Measurements from ENCODE around the gene TMSB4X.
"Not testable (repeated sequence)": the region's sequence is repeated elsewhere in the genome, so short reads cannot be mapped to it uniquely, and the experiment has no call there.

The TMSB4X gene

DNA sequence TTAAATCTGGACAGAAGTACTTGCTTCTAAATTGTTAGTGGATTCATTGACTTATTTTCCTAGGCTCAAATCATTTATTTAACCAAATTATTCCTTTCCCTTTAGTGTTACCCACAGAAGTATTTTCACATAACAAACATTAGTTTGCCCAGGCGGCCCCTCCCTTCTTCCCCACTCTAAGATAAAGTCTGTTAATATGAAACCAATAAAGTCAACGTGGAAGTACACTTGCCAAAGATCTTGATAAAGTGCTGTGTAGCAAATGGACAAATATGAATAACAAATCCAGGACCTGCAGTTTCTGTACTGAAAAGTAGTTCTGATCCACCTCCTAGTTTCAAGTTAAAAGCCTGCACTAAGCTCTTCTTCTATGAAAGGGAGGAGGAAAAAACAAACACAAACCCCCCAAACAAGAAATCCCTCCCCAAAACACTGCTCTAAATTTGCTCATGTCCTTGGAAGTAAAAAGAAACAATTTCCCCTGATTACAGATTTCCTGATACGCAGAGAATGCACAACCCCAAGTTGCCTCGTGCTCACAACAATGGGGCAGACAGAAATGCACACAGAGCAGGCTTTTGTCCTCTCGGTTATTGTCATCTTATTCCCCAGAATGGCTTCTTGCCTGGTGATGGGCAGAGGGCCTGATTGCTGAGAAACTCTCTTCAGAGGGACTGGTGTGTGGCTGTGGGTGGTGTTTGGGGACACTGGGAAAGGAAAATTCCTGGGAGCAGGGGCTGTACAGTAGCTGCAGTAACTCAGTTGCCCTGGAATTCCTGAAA, 23.2 kb downstream of the TMSB4X start:
- DNase-seq (ENCODE audit: low read depth in 2 of 2): no peak

DNA sequence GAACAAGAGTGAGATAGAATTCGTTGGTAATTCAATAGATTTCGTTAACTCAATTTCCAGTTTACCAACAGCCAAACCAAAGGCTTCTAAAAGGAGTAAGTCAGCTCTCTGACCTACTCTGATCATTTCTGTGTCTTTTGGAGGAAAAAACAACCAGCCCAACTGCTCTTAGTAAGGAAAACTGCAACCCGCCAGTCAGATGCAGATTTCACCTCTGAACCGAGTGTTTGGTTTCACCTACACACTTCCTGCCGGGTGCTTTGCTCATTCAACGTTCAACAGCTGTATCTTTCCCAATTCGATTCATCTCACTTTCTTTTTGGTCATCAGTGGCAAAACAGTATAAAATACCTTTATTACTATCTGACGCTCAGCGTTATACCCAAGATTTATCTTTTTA, 24.5 kb downstream of the TMSB4X start:
- DNase-seq (ENCODE audit: low read depth in 2 of 2): no peak

DNA sequence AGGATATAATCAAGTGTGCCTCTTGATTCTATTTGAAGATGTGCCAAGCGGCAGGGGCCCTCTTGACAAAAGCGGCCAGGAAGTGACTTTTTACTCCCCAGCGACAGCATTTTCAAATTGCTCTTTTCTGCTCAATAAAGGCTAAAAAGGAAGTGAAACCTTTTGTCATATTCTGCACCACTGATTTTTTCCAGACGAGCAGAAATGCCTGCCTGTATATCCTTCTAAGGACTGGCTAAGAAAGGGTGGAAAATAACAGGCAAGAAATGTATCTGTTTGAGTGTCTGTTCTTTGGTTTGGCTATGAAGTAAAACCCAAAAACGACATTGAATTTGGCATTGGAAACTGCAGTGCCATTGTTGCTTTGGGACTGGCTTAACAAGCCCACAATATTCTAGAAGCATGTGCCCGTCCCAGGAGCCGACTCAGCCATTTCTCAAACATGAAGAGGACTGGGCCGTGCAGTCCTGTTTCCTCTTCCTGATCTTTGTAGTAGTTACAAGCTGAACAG, 25.4 kb downstream of the TMSB4X start:
- no peak for DNase-seq (ENCODE audit: low read depth in 2 of 2)

DNA sequence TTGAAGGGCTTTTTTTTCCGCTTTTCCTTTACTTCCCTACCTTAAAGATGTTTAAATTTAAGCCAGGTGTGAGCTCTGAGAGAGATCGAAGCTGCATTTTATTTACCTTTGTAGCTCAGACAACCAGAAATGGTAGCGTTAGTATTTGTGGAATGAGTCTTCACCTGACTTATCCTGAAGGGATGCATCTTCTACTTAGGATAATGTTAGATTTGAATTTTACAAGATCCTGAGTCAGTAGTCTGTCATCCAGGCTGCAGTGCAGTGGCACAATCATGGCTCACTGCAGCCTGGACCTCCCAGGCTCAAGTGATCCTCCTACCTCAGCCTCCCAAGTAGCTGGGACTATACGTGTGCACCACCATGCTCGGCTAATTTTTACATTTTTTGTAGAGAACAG, 26.2 kb downstream of the TMSB4X start:
- DNase-seq (ENCODE audit: low read depth in 2 of 2): no peak

DNA sequence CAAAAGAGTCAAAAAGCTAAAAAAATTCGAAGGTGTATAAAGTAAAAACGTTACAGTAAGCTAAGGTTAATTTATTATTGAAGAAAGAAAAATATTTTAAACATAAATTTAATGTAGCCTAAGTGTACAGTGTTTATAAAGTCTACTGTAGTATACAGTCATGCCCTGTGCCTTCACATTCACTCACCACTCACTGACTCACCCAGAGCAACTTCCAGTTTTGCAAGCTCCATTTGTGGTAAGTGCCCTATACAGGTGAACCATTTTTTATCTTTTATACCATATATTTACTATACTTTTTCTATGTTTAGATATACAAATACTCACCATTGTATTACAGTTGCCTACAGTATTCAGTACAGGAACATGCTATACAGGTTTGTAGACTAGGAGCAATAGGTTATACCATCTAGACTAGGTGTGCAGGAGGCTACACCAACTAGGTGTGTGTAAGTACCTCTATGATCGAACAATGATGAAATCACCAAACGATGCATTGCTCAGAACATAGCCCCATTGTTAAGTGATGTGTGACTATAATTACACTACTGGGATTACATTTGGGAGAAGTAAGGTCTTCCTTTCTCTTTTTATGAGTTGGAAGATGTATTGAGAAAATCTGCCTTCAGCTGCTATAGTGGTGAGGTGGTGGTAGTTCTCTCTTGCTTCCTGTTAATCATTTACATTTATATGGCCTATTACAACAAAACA, 27.2 kb downstream of the TMSB4X start:
- no peak for DNase-seq (ENCODE audit: low read depth in 2 of 2)

DNA sequence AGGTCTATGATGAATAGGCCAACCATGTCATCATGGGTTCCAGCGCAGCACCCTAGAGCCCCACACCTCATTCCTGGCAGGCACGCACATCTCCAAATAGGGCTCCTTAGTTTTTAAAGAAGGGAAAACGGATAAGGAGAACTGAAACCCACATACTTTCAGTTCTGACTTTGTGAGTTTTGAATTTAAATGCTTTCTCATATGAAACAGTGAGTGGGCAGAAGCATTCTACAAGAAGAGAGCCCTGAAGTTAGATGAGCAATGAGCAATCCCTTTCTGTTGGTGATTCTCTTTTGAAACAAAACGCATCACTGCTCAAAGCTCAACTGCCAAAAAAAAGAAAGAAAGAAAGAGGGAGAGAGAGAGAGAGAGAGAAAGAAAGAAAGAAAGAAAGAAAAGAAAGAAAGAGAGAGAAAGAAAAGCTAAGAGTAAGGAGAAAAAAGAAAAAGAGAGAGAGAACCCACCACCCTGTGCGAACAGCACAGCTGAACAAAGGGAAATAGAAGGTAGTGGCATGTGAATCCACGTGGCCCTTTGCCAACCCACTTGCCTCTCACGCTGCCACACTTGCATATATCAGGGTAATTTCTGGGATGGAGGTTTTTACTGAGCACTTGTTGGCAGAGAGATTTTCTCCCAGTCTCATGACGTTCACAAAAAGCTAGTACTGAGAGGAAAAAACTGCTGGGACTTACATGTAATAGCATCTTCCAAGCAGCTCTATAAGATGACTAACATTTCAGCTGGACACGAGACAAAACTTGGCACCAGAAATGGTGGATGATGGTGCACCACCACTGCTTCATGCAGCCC, 31.0 kb downstream of the TMSB4X start:
- DNase-seq (ENCODE audit: low read depth in 2 of 2): no peak

DNA sequence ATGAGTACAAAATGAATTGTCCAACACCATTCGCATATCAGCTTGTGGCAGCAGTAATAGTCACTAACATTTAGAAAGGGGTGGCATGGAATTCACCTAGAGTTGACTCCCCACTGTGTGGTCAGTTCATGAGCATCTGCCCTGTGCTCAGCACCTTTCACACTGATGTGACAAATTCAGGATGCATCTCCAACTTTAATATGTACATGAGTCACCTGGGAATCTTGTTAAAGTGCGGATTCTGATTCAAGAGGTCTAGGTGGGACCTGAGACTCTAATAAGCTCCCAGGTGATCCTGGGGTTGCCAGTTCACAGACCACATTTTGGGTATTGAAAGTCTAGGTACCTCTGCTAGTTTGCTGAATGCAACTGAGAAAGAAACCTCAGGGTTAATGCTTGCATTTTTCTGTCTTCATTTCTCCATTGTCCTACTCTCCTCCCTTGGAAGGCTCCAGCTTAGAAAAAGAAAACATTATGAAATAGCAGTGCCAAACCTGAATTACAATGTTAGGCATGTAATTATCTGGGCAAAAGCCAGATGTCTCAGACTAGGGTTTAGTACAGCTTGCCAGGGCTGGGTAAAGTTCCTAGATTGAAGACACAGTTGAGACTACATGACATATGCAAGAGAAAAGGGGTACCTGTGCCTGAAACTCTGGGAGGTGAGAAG, 32.7 kb downstream of the TMSB4X start:
- DNase-seq (ENCODE audit: low read depth in 2 of 2): no peak

DNA sequence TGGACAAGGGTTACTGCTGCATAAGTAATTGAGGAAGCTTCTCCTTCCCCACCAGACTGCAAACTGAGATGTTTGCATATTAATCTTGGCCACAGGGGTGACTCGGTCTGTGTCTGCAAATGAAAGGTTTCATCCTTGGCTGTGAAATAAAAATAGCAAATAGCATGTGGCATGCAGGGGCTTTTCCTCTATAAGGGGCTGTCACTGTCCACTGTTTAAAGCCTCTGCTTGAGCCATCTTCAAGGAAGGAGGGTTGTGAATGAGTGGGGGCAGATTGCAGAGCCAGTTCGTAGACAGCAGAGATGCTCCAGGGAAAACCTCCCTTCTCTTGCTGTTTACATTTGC, 33.3 kb downstream of the TMSB4X start:
- no peak for DNase-seq (ENCODE audit: low read depth in 2 of 2)

DNA sequence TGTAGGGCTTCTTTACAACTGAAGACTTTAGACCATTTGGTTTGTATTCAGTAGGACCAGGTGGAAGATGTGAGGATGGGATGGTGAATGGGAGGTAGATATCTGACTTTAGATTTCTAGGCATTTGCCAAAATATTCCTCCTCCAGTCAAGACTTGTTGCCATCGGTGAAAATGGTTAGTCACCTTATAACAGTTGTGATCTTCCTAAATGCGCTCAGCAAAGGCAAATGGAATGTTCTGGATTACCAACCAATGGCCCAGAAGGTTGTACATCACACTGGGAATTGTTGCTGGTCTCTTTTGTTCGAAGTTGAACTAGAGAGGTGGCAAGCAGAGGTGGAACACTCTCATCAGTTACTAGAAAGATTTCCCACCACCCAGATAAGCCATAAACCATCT, 33.9 kb downstream of the TMSB4X start:
- no peak for DNase-seq (ENCODE audit: low read depth in 2 of 2)

DNA sequence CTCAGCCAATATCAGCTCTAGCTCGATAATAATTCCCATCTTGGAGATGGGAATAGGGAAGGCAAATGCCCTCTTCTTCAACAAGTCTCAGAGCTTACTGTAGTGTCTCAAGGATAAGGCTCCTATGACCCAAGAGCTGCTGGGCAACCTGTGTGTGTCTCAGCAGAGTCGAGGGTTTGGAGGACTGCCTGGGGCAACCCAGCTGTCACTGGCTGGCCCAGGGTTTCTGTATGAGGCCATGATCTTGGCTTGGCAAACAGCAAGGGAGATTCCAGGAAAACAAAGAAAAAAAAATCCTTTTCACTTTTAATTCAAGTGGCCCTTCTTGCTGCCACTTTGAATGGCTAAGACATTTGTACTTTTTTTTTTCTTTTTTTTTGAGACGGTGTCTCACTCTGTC, 34.4 kb downstream of the TMSB4X start:
- DNase-seq (ENCODE audit: low read depth in 2 of 2): no peak

DNA sequence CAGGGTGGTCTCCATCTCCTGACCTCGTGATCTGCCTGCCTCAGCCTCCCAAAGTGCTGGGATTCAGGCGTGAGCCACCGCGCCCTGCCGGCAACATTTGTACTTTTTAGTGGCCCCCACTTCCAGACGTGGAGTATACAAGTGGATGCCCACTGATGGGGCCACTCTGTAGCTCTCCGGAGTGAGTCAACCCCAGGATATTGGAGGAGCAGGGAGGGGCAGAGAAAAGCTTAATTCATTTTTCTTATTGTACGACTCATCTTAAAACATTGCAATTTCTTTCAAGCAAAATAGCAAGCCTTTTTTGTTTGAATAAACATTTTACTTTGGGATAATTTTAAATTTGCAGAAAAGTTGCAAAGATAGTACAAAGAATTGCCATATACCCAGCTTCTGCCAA, 34.9 kb downstream of the TMSB4X start:
- no peak for DNase-seq (ENCODE audit: low read depth in 2 of 2)

DNA sequence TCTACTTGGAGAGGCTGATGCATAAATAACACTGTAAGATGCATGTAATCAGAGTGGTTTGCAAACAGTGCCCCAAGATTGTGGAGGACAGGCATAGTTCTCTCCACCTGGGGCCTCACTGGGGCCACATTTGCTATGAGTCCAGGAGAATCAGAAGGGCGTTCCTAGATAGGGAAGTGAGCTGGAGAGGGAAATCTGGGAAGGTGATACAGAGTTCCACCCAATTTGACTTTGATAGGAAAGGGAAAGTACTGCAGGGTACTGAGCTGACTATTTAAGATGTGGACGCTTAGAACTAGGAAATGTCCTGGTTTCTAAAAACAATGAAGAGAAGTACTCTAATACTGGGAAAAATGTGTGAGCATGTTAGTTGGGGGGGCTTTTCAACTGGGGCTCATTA, 35.6 kb downstream of the TMSB4X start:
- no peak for DNase-seq (ENCODE audit: low read depth in 2 of 2)

DNA sequence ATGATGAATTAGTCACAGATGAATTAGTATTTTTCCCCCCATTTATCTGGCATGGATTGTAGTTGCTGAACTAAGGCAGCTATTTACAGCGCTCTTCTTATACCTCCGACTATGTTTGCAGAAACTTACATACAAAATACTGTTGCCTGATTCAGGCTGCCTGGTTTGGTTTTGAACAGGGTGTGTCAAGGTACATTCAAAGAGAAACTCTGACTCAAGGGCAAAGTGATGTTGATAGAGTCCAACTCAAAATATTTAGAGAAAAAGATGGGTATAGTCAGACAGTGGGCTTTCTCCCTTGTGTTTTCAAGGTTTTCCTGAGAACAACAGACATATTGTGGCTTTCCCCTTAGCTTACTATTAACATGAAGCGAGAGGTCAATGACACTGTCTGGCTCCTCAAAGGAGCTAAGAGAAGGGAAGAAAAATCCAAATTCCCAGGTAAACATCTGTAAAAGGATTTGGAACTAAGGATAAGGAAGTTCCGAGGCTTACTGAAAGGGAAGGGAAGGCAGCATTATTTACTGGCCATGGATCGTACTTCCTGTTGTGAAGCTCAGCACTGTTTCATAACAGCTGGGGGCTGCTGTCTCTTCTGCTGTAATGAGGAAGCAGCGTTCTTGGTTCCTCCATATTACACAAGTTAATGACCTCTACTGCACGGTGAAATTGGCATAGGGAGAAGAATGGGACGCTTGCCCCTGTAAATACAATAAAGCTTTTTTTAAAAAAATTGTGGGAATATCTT, 38.6 kb downstream of the TMSB4X start:
- DNase-seq (ENCODE audit: low read depth in 2 of 2): no peak

DNA sequence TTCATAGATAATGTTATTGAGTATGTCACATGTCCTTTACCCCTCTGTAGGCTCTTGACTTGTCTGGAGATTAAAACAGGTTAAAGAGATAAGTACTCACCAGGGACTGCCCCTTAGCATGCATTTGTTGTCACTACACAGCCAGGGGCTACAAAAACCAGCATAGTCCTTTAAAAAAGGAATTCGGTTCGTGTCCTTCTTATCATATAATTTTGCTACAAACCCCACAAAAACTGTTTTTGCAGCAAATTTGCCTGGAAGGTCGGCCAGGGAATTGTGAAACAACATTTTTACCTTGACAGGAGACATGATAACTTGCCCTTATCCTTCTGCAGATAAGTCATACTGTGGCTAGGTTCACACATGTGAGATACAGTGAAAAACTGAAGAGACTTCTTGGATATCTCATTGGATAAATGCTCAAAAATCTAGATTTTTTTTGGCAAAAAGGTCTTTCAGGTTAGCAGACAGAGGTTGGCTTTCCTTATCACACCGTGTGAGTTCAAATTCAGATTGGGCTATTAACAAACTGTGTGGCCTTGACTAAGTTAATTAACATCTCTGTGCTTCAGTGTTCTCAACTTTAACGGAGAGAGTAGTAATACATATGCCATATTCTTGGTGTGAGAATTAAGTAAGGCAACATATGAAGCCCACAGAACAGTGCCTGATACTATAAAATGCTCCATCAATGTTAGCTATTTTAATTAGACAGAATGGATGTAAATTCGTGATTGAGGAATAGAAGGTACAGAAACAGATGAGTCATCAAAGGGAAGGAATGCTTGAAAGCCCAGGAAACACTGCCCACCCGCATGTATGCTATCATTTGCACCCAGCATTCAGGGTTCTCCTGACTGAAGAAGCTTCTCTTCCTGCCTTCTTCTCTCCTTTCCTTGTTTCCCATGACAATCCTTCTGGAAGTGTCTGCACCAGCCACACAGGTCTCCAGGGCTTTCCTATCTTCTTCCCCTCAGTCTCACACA, 39.5 kb downstream of the TMSB4X start:
- no peak for DNase-seq (ENCODE audit: low read depth in 2 of 2)

DNA sequence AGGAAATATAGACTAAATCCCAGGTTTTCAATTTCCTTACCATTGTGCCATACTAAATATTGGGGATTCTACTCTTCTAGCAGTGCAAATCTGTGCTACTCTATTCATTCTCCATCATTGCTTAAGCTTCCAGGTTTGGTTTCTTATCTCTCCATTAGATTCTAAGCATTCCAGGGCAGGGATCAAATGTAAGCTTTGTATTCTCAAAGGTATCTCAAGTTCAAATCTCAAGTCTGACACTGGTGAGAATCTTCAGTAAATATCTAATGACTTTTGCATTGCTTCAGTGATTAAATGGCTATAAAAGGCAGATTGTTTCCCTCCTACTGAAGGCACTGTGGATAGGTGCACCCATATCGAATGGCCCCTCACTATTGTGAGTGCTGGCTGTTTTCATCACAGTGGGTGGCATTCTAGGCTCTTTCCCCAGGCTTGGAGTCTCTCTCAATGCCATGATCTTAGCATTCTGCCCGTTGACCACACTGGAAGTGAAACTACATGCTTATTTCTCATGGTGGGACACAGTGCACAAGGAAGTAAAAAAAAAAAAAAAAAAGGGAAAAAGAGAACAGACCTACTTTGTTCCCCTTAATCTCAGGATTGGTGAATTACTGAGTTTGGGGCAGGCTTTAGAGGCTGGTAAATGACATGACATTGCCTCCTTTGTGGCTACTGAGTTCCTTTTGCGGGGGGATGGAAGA, 40.8 kb downstream of the TMSB4X start:
- DNase-seq (ENCODE audit: low read depth in 2 of 2): no peak

DNA sequence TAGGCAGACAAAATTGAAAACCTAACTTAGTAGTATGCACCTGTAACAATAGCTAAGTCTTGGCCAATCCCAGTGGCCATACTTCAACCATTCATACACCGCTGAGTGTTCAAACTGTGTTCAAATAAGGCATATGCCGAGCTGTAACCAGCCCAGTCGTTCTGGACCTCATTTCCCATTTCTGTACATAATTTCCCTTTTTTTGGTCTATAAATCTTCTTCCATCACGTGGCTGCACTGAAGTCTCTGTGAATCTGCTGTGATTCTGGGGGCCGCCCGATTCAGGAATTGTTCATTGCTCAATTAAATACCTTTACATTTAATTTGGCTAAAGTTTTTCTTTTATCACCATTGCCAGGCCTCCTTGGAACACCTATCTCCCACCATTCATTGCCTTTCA, 41.8 kb downstream of the TMSB4X start:
- DNase-seq (ENCODE audit: low read depth in 2 of 2): not testable (repeated sequence)

DNA sequence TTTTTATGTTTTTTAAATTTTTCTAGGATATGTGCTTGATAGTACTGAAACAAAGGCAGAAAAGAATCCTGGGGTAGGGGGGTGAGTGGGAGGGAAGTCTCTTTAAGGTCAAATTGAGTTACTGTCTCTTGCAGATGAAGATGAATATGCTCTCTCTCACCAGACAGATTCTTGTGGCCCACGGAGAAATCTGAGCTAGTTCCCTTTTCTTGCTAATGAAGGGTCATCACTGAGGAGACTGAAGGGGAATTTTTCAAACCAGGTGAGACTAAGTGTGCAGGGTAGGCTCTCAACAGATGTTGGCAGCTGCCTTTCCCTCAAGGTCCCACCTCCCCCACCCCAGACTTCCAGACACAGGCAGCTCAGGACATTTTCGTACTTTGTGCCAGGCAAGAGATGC, 48.0 kb downstream of the TMSB4X start:
- no peak for DNase-seq (ENCODE audit: low read depth in 2 of 2)

DNA sequence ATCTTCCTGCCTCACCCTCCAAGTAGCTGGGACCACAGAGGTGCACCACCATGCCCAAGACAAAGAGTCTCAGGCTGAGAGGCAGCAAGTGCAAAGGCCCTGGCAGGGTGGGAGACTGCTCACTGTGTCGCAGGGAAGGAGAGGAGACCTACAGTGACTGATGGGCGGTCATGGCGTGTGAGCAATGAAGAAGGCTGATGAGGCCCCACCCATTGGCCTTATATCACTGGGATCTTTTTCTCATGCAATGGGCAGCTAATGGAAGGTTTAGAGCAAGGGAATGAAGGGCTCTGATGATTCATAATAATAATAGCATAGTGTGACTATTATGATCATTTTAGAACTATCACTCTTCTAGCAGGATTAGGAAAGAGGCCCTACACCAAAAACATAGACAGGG, 48.7 kb downstream of the TMSB4X start:
- DNase-seq (ENCODE audit: low read depth in 2 of 2): no peak

DNA sequence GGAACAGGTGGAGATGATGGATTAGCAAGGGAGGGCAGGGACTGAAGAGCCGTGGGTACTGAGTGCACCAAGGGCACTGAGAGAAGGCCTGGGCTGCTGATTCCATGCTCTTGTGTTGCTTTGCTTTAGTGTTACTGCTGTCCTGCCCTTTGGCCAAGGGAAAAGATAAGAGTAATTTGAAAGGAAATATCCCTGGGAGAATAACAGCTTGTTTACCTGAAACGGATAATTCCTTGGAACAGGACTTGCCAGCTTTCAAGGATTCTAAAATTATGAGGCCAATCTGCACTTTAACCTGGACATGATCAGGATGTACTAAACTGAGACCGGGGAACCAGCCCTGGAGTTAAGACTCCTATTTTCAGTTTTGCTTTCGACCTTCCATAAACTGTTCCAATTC, 49.1 kb downstream of the TMSB4X start:
- no peak for DNase-seq (ENCODE audit: low read depth in 2 of 2)
